ENCODE measurements around the gene SORL1. TPM values are rescaled to one million over a fixed set of nuclear protein-coding genes. Genes with fewer than 3 reads are reported as not detected.
"Not testable (repeated sequence)": the region's sequence is repeated elsewhere in the genome, so short reads cannot be mapped to it uniquely, and the experiment has no call there.

The SORL1 gene
- total RNA-seq, 1 experiment from 2014 or later: 4.9 TPM

DNA sequence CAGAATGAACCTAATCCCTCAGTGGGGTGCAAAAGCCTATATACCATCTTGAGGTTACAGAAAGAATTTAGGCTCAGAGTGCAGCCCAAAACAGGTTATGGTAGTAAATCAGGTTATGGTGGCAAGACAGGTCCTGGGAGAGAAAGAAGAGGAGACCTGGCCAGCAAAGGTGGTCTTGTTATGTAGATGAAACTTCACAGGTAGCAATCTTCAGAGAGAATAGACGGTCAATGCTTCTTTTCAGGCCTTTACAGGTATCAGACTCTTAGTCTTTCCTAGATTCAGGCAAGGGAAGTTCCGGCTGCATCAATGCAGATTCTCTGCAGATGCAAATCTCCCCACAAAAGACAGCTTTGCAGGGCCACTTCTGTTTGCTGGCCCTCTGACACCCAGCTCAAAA, 45.8 kb upstream of the SORL1 start:
- H4K20me1 ChIP-seq (ENCODE audit: insufficient read depth): no peaks in the 10 kb centered on the region
- H3K4me1 ChIP-seq (replicated peaks; ENCODE audit: insufficient read depth): no peaks in the 10 kb centered on the region
- POLR2A ChIA-PET (ENCODE audit: unreplicated experiment): no interaction called here
- no TSS peak for BruUV-seq (replicated peaks)
- H3K79me2 ChIP-seq (ENCODE audit: low read depth): no peaks in the 10 kb centered on the region
- CTCF ChIA-PET: no interaction called here
- DNase-seq: no peak
- H3K9me3 ChIP-seq (ENCODE audit: insufficient read depth, low read depth): peaks cover 7% of the 10 kb centered on the region; the same call in 1 of the 2 replicates
- TF ChIP-seq, protein P1, sequence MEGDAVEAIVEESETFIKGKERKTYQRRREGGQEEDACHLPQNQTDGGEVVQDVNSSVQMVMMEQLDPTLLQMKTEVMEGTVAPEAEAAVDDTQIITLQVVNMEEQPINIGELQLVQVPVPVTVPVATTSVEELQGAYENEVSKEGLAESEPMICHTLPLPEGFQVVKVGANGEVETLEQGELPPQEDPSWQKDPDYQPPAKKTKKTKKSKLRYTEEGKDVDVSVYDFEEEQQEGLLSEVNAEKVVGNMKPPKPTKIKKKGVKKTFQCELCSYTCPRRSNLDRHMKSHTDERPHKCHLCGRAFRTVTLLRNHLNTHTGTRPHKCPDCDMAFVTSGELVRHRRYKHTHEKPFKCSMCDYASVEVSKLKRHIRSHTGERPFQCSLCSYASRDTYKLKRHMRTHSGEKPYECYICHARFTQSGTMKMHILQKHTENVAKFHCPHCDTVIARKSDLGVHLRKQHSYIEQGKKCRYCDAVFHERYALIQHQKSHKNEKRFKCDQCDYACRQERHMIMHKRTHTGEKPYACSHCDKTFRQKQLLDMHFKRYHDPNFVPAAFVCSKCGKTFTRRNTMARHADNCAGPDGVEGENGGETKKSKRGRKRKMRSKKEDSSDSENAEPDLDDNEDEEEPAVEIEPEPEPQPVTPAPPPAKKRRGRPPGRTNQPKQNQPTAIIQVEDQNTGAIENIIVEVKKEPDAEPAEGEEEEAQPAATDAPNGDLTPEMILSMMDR (conservative IDR thresholded peaks at IDR 0.05): no peak
- no peak for TF ChIP-seq EZH2 (IDR thresholded peaks at IDR 0.05; ENCODE audit: low read depth)
- H3K36me3 ChIP-seq (ENCODE audit: low read depth): no peaks in the 10 kb centered on the region
- H3K4me3 ChIP-seq: no peak overlapping the region
- intact Hi-C loops (cut with micrococcal nuclease; ENCODE audit: unreplicated experiment): no loop called here
- no peaks in the 10 kb centered on the region; the same call in none of the 2 replicates for H3K27me3 ChIP-seq (ENCODE audit: insufficient read depth, low read depth)
- no peaks in the 10 kb centered on the region for H3K9me2 ChIP-seq (ENCODE audit: insufficient read depth)
- no peaks in the 10 kb centered on the region for H3F3A ChIP-seq (ENCODE audit: insufficient read depth, low read depth)
- no peak overlapping the region for H2AFZ ChIP-seq
- H3K27ac ChIP-seq: no peak overlapping the region
- no peak overlapping the region for H3K4me2 ChIP-seq

- no peaks in the 10 kb centered on the region for H3K36me3 ChIP-seq (ENCODE audit: low read depth)
- no TSS peak for BruUV-seq (replicated peaks)
- H3K79me2 ChIP-seq (ENCODE audit: low read depth): no peaks in the 10 kb centered on the region
- TF ChIP-seq, protein P1 (conservative IDR thresholded peaks at IDR 0.05): no peak
- TF ChIP-seq EZH2 (IDR thresholded peaks at IDR 0.05; ENCODE audit: low read depth): no peak
- no peak overlapping the region for H3K4me3 ChIP-seq
- H3K27me3 ChIP-seq (ENCODE audit: insufficient read depth, low read depth): no peaks in the 10 kb centered on the region; the same call in 1 of the 2 replicates
- H3F3A ChIP-seq (ENCODE audit: insufficient read depth, low read depth): no peaks in the 10 kb centered on the region
- ChIA-PET CTCF (no interaction called here), POLR2A (ENCODE audit: unreplicated experiment) (no interaction called here)
- H3K4me2 ChIP-seq: no peak overlapping the region
- no peaks in the 10 kb centered on the region for H3K9me2 ChIP-seq (ENCODE audit: insufficient read depth)
- no peaks in the 10 kb centered on the region for H4K20me1 ChIP-seq (ENCODE audit: insufficient read depth)
- no peaks in the 10 kb centered on the region for H3K4me1 ChIP-seq (replicated peaks; ENCODE audit: insufficient read depth)
- H3K27ac ChIP-seq: no peak overlapping the region
- peak in 1 of 2 experiments; percentile 41 for DNase-seq
- no peak overlapping the region for H2AFZ ChIP-seq
- H3K9me3 ChIP-seq (ENCODE audit: insufficient read depth, low read depth): no peaks in the 10 kb centered on the region
- intact Hi-C loops (cut with micrococcal nuclease; ENCODE audit: unreplicated experiment): no loop called here
These were observed 43.3 kb upstream of the SORL1 start for GRCh38 chr11:121408830-121409229.

DNA sequence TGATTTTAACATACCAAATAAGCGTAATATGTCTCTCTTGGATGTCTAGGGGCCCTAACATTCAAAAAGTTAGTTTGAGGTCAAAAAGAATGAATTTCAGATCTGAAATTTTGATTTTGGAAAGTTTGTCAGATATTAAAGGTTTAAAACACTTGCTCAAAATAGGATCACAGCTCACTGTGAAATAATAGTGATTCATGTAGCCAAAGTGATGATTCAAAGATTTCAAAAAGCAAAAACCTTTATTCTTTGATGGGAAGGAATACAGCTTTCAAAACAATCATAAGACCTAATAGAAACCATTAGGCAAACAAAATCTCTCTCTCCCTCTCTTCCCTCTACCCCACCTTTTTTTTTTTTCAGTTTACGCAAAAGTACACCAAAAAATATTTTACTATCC, 42.1 kb upstream of the SORL1 start:
- H3K27ac ChIP-seq; H3K36me3 ChIP-seq (ENCODE audit: low read depth); H3K4me1 ChIP-seq (replicated peaks; ENCODE audit: insufficient read depth); BruUV-seq (replicated peaks); H3K79me2 ChIP-seq (ENCODE audit: low read depth); H3F3A ChIP-seq (ENCODE audit: insufficient read depth, low read depth); H3K27me3 ChIP-seq (ENCODE audit: insufficient read depth, low read depth); H4K20me1 ChIP-seq (ENCODE audit: insufficient read depth); H3K9me3 ChIP-seq (ENCODE audit: insufficient read depth, low read depth); intact Hi-C loops (cut with micrococcal nuclease; ENCODE audit: unreplicated experiment); H3K9me2 ChIP-seq (ENCODE audit: insufficient read depth); H3K4me3 ChIP-seq; H3K4me2 ChIP-seq; H2AFZ ChIP-seq; CTCF ChIA-PET; POLR2A ChIA-PET (ENCODE audit: unreplicated experiment); DNase-seq: not testable (repeated sequence)

DNA sequence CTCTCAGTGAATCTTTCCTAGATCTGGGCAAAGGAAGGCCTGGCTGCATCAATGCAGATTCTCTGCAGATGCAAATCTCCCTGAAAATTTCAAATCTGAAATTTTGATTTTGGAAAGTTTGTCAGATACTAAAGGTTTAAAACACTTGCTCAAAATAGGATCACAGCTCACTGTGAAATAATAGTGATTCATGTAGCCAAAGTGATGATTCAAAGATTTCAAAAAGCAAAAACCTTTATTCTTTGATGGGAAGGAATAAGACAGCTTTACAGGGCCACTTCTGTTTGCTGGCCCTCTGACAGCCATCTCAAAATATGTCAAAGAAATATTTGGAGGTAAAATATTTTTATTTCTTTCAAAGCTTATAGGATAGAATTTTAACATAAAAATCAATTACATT, 40.8 kb upstream of the SORL1 start:
- POLR2A ChIA-PET (ENCODE audit: unreplicated experiment); H4K20me1 ChIP-seq (ENCODE audit: insufficient read depth); H3K27ac ChIP-seq; H3K27me3 ChIP-seq (ENCODE audit: insufficient read depth, low read depth); H3K4me2 ChIP-seq; H3K79me2 ChIP-seq (ENCODE audit: low read depth); CTCF ChIA-PET; H3K9me2 ChIP-seq (ENCODE audit: insufficient read depth); H2AFZ ChIP-seq; H3K9me3 ChIP-seq (ENCODE audit: insufficient read depth, low read depth); intact Hi-C loops (cut with micrococcal nuclease; ENCODE audit: unreplicated experiment); H3F3A ChIP-seq (ENCODE audit: insufficient read depth, low read depth); H3K36me3 ChIP-seq (ENCODE audit: low read depth); BruUV-seq (replicated peaks); DNase-seq; H3K4me3 ChIP-seq: not testable (repeated sequence)
- H3K4me1 ChIP-seq (replicated peaks; ENCODE audit: insufficient read depth): peaks cover 13% of the 10 kb centered on the region
